HG02571 (cell line): Measurements from ENCODE around the gene DTNA.

Source experiments
- ATAC-seq: cut with Tn5 transposase; IDR thresholded peaks from one replicate; pipeline ENCODE4 v1.9.1; 2021; ENCODE audit warnings: mild to moderate bottlenecking, moderate library complexity; ENCODE audit not compliant: unreplicated experiment

Gene DTNA

GRCh38 chr18:34805103-34805877, 95.2 kb downstream of the DTNA start:
- no peak for ATAC-seq

DNA sequence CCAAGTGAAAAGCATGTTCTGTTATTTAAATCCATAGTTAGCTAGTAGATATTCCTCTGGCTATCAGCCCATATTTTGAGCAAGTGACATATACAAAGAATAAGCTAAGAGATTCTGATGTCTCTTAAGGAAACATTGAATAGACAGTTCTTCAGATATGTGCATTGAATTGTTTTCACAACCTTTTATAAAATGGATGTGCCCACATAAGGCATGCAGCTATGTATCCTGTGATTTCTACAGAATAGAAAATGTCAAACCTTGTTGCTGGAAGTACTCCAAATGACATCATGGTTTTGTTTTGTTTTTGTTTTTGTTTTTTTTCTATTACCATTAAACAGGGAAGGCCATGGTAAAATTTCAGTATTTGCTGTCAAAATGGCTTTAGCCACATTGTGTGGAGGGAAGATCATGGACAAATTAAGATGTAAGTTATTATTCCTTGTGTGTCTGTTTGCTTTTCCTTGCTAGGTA, 95.8 kb downstream of the DTNA start:
- ATAC-seq: no peak

DNA sequence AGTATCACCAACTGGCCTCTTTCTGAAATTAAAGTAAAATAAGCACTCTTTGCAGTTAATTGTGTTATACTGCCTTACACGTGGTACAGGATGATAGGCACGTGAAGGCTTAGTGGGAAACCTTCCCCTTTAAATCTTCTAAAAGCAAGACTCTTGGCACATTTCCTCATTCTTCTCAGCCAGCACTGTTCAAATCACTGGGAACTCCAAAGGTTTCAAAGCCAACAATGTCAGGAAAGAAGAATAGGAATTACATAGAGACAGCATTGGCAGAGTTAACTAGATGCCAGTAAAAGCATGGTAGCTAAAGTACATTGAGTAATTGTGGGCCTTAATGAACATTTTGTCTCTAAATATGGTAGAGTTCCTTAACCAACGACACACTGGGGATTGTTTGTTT, 96.4 kb downstream of the DTNA start:
- ATAC-seq: no peak

GRCh38 chr18:34807106-34807796, 97.2 kb downstream of the DTNA start:
- ATAC-seq: no peak

- no peak for ATAC-seq
Measured at GRCh38 chr18:34808389-34808788, 98.3 kb downstream of the DTNA start.

DNA sequence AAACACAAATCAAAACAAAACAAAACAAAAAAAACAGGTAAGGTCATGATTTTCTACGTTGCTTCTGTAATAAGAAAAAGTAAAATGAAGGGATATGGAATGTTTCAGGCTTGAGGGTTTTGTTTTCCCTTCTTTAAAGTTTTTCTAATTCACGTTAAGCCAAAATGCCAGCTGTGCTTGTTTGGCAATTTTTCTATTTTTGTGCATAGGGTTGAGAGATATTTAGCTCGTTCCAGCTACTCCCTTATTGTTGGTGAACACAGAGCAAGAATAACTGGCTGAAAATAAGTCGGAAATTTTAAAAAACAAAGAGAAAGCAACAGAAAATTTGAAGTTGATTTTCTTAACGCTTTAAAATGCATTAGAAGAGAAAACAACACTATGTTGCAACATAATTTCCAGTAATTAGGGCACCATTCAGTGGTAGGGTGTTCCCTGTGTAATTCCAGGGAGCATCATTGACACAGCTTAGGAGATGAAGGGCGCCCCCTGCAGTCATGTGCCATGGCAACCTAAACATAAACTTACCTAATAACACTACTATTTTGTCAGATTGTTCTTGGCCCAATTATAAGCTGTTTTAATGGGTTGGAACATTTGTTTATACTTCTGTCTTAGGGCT, 99.5 kb downstream of the DTNA start:
- no peak for ATAC-seq

- ATAC-seq: no peak
Measured at GRCh38 chr18:34816183-34816582, 106.1 kb downstream of the DTNA start.

- ATAC-seq: no peak
Measured at GRCh38 chr18:34817636-34818035, 107.5 kb downstream of the DTNA start.

DNA sequence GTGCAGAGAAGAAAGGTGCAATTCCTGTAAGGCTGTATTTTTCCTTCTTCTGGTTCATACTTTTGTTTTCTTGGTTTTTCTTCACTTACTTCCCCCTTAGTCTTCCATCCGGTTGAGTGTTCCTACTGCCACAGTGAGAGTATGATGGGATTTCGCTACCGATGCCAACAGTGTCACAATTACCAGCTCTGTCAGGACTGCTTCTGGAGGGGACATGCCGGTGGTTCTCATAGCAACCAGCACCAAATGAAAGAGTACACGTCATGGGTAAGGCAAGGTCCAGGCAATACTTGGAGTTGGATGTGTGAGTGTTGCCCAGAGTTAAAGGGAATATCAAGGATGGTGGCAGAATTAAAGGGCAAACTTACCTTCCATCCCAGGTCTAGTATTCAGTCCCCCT, 108.0 kb downstream of the DTNA start:
- no peak for ATAC-seq

- ATAC-seq: no peak
Measured at GRCh38 chr18:34820360-34821065, 110.4 kb downstream of the DTNA start.

GRCh38 chr18:34821669-34822210, 111.6 kb downstream of the DTNA start:
- no peak for ATAC-seq

GRCh38 chr18:34828093-34828492, 118.0 kb downstream of the DTNA start:
- ATAC-seq: no peak

DNA sequence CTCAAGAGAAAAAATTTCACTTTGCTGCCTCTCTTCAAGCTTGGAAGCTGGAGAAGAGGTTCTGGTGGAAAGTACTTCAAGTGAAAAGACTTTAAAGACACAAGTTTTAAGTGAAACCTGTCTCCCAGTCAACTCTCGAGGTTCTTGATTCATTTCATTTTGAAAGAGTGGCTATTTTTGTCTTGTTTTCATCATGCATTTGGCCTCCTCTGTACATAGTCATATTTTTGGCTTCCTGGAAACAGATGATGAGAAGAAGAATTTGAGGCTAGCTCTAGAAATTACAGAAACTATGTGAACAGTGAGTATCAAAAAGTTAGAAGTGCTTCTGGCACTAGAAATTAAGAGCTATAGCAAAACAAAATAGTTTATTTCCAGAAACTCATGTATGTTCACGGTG, 124.8 kb downstream of the DTNA start:
- ATAC-seq: no peak

DNA sequence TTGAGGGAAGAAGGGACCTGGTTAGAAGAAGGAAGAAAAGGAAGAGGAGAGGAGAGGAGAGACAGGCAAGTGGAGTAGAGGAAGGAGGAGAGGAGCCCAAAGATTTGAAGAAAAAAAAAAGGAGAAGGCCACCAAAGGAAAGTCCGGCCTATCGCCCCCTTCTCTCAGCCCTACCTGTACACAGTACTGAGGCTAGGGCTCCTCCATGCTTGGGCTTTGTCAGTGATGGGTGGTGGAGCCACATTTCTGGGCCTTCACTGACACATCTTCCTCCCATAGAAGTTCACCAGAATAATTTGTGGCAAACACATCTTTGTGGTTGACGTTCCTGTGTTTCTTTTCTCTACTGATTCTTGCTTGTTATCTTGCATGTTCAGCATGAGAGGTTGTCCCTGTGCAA, 125.4 kb downstream of the DTNA start:
- ATAC-seq: no peak

DNA sequence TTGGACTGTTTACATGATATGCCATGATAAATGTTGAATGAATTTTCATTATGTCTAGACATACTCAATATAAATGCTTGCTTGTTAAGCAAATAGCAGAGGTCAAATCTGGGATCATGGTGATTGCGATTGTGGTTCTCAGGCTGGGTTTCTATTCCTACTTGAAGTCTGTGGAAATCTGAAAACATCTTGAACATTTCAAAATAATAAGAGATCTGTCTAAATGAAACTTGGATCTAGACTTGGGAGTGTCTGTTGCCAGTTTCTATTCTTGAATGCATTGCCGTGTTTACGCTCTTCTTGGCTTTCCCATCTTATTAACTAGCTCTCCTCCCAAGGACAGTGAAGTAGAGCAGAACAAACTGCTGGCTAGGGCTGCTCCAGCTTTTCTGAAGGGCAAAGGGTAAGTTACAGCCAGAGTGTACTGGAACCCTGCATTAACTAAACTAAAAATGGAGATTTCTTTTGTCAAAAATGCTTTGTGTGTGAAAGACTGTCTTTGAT, 127.7 kb downstream of the DTNA start:
- no peak for ATAC-seq

GRCh38 chr18:34838669-34839068, 128.6 kb downstream of the DTNA start:
- no peak for ATAC-seq

DNA sequence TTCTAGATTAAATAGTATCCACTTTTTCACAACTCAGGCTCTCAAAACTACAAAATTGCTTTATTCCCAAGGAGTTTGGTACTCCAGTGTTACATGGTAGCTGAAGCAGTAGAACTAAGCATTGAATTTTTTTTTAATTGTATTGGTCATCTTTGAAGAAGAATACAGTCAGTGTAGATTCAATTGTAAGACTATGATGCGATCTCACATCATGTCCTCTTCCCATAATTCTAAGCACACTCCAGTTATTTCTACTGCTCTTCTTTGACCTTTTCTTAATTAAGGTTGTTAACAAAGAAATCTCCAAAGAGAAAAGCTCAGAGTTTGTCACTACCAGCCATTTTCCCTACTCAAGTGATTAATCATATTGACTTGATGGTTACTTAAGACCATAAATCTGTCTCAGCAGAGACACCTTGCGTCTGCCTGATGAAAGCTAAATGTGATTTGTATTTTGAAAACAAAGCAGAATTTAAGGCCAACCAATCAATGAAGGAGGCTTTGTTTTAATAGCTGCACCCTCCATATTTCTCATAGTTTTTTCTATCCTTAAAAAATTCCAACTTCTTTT, 130.2 kb downstream of the DTNA start:
- ATAC-seq: no peak

DNA sequence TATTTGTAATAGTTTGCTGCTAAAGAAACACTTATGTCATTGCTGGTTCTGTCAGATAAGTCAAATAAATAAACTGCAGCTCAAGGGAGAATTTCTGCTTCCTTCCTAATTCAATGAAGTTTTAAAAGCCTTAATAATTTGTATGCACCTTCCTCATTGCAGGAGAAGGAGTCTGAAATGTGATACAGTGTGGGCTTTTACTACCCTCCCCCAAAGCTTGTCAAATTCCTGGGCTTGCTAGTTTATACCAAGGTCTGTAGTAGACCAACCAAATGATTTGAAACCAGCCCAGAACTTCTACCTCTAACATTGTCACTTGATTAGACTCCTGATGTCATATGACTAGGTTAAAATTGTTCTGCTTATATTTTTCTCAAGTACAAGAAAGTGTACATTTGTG, 131.8 kb downstream of the DTNA start:
- no peak for ATAC-seq

DNA sequence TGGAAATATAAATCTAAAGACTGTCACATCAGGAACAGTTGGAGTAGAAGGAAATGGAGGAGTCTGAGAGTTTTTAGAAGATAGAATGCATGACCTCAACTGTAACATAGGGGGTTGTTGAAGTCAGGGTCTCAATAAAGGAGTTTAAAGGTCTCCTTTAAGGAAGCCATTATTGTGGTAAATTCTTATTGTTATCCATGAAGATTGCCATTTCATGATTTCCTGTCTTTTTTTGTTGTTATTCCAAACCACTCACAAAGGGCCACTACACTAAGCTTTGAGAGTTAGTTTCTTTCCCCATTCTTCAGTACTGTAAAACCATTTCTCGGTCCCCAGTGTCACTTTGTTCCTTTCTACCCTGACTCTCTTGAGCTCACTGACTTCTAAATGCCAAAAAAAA, 134.0 kb downstream of the DTNA start:
- ATAC-seq: no peak

GRCh38 chr18:34844732-34845459, 134.8 kb downstream of the DTNA start:
- ATAC-seq: no peak
